HepG2 (cell line): ENCODE data around the gene EIF3A. TPM values are rescaled to one million over a fixed set of nuclear protein-coding genes. Genes with fewer than 3 reads are reported as not detected.

ENCODE experiments used
- ATAC-seq: fragments of 200-7000 bp; cut with Tn5 transposase; 3 replicates; pipeline ENCODE4 v1.9.1; 2020; ENCODE audit warnings: mild to moderate bottlenecking, moderate library complexity
- BruUV-seq: library from RNA; stranded (reverse); fragments of 400-500 nt; replicated peaks from 2 replicates; lab custom pipeline; 2021; lab: Mats Ljungman, UMichigan
- CTCF ChIA-PET: fragments of 300-600 bp; formaldehyde crosslinking; extraction: SDS; loops from one replicate; lab custom pipeline; 2021; ENCODE audit warnings: low total read pairs, inconsistent platforms, low intra/inter-chr PET ratio; lab: Yijun Ruan, JAX
- POLR2A ChIA-PET: fragments of 350-600 bp; sonication (Branson Sonifier 250); formaldehyde crosslinking; loops from one replicate; lab custom pipeline; 2020; ENCODE audit warnings: antibody characterized with exemption, inconsistent platforms; lab: Yijun Ruan, JAX
- DNase-seq: peaks from one replicate; pipeline ENCODE4 v3.0.0-alpha.2; 2015; ENCODE audit warnings: low spot score
- FAIRE-seq: peaks from 3 replicates; lab custom pipeline; 2011; peaks lifted over from hg19 to GRCh38; lab: Jason Lieb, UNC
- H2AFZ ChIP-seq: one replicate; pipeline ENCODE4 v1.6.1; 2011; ENCODE audit warnings: low read length, inconsistent platforms
- H3K27ac ChIP-seq: fragments of 300-600 bp; 3 replicates; pipeline ENCODE4 v1.8.0; 2011; ENCODE audit warnings: mixed run types, mild to moderate bottlenecking, mixed read lengths, low read length, inconsistent platforms; ENCODE audit not compliant: insufficient read depth; ENCODE audit errors: extremely low read length
- H3K27me3 ChIP-seq, 2 experiments: fragments of 200-600 bp in 1 of 2; 2 replicates in 1 of 2; 3 replicates in 1 of 2; pipeline versions ENCODE4 v1.6.0 to v1.8.0; 2011; ENCODE audit warnings: low read length in 2 of 2, mild to moderate bottlenecking in 2 of 2, moderate library complexity in 2 of 2, inconsistent platforms in 1 of 2; ENCODE audit not compliant: insufficient read depth in 2 of 2, control insufficient read depth in 1 of 2
- H3K36me3 ChIP-seq, 2 experiments: fragments of 200-600 bp in 1 of 2; replicated peaks in 1 of 2; 2 replicates in 1 of 2; 3 replicates in 1 of 2; pipeline versions ENCODE4 v1.5.1 to v1.8.0; 2011; ENCODE audit warnings: low read length in 2 of 2, inconsistent platforms in 1 of 2; ENCODE audit not compliant: insufficient read depth in 2 of 2, control insufficient read depth in 1 of 2
- H3K4me1 ChIP-seq: 2 replicates; pipeline ENCODE4 v1.5.1; 2012; ENCODE audit warnings: low read length, inconsistent platforms; ENCODE audit not compliant: insufficient read depth
- H3K4me2 ChIP-seq: 2 replicates; pipeline ENCODE4 v1.6.0; 2011; ENCODE audit warnings: low read depth, low read length, inconsistent platforms
- H3K4me3 ChIP-seq, 3 experiments: fragments of 200-600 bp in 1 of 3; sonication (generic), shearing (Covaris generic) in 1 of 3; replicated peaks in 1 of 3; 2 replicates each; pipeline ENCODE4 v1.5.1; 2011 to 2016; ENCODE audit warnings: low read length in 3 of 3, inconsistent platforms in 2 of 3, low read depth in 2 of 3, mild to moderate bottlenecking in 2 of 3, control low read depth in 1 of 3, mixed read lengths in 1 of 3; ENCODE audit not compliant: insufficient read depth in 1 of 3
- H3K79me2 ChIP-seq: one replicate; pipeline ENCODE4 v1.6.1; 2011; ENCODE audit warnings: low read length, inconsistent platforms; ENCODE audit not compliant: insufficient read depth
- H3K9ac ChIP-seq: 2 replicates; pipeline ENCODE4 v1.6.0; 2011; ENCODE audit warnings: mild to moderate bottlenecking, low read depth, low read length, inconsistent platforms; ENCODE audit not compliant: insufficient read depth
- H3K9me3 ChIP-seq: 2 replicates; pipeline ENCODE4 v1.5.1; 2012; ENCODE audit warnings: mild to moderate bottlenecking, low read length
- H4K20me1 ChIP-seq: 2 replicates; pipeline ENCODE4 v1.6.0; 2011; ENCODE audit warnings: inconsistent platforms, mild to moderate bottlenecking, low read length, moderate library complexity; ENCODE audit not compliant: insufficient read depth
- CCDC6 ChIP-seq: sonication (generic); formaldehyde crosslinking; IDR thresholded peaks from 2 replicates; pipeline ENCODE4 v1.8.1; 2022; ENCODE audit warnings: mild to moderate bottlenecking, missing genetic modification reagents, moderate library complexity
- CHCHD3 ChIP-seq: sonication (generic); formaldehyde crosslinking; IDR thresholded peaks from 2 replicates; pipeline ENCODE4 v1.8.0; 2022; ENCODE audit warnings: mild to moderate bottlenecking, missing genetic modification reagents, moderate library complexity
- HNRNPLL ChIP-seq: fragments of 200-400 bp; formaldehyde crosslinking; IDR thresholded peaks from 2 replicates; pipeline ENCODE4 v1.6.1; 2017; ENCODE audit warnings: mild to moderate bottlenecking, low read depth, low read length; ENCODE audit not compliant: poor library complexity, severe bottlenecking
- JUN ChIP-seq: sonication (generic); formaldehyde crosslinking; IDR thresholded peaks from 2 replicates; pipeline ENCODE4 v1.4.0; 2020; ENCODE audit warnings: mild to moderate bottlenecking, missing genetic modification reagents
- KLF12 ChIP-seq: sonication (generic); formaldehyde crosslinking; IDR thresholded peaks from 2 replicates; pipeline ENCODE4 v1.4.0; 2020; ENCODE audit warnings: missing genetic modification reagents, borderline replicate concordance
- KMT2A ChIP-seq: sonication (generic); formaldehyde crosslinking; IDR thresholded peaks from 2 replicates; pipeline ENCODE4 v1.4.0; 2020; ENCODE audit warnings: missing genetic modification reagents
- KMT2B ChIP-seq: IDR thresholded peaks from 2 replicates; pipeline ENCODE4 v1.6.1; 2016; ENCODE audit warnings: missing genetic modification reagents, missing compliant biosample characterization
- PATZ1 ChIP-seq: sonication (generic); formaldehyde crosslinking; IDR thresholded peaks from 2 replicates; pipeline ENCODE4 v1.4.0; 2020; ENCODE audit warnings: missing genetic modification reagents
- RNF219 ChIP-seq: sonication (generic); formaldehyde crosslinking; IDR thresholded peaks from 2 replicates; pipeline ENCODE4 v1.5.0; 2020; ENCODE audit warnings: mild to moderate bottlenecking, missing genetic modification reagents
- TOPORS ChIP-seq: sonication (generic); formaldehyde crosslinking; IDR thresholded peaks from 2 replicates; pipeline ENCODE4 v1.8.0; 2023; ENCODE audit warnings: mild to moderate bottlenecking, missing genetic modification reagents
- ZNF281 ChIP-seq: sonication (generic); formaldehyde crosslinking; IDR thresholded peaks from 2 replicates; pipeline ENCODE4 v1.4.0; 2020; ENCODE audit warnings: missing genetic modification reagents, borderline replicate concordance
- ZNF547 ChIP-seq: sonication (generic); formaldehyde crosslinking; IDR thresholded peaks from 2 replicates; pipeline ENCODE4 v1.5.1; 2020; ENCODE audit warnings: mild to moderate bottlenecking, missing genetic modification reagents
- ZNF567 ChIP-seq: sonication (generic); formaldehyde crosslinking; IDR thresholded peaks from 2 replicates; pipeline ENCODE4 v1.8.1; 2023; ENCODE audit warnings: mild to moderate bottlenecking, missing genetic modification reagents, borderline replicate concordance
- ZNF605 ChIP-seq: sonication (generic); formaldehyde crosslinking; IDR thresholded peaks from 2 replicates; pipeline ENCODE4 v1.8.0; 2022; ENCODE audit warnings: mild to moderate bottlenecking, missing genetic modification reagents
- ZNF629 ChIP-seq: sonication (generic); formaldehyde crosslinking; conservative IDR thresholded peaks from 2 replicates; pipeline ENCODE4 v1.5.0; 2020; ENCODE audit warnings: missing genetic modification reagents
- ZUFSP ChIP-seq: sonication (generic); formaldehyde crosslinking; IDR thresholded peaks from 2 replicates; pipeline ENCODE4 v1.9.0; 2021; ENCODE audit warnings: missing genetic modification reagents, mild to moderate bottlenecking, borderline replicate concordance
- WGBS: methylation state at CpG from one replicate; pipeline ENCODE4 v1.1.6; 2017; ENCODE audit warnings: low lambda C conversion rate; 5-methylcytosine and 5-hydroxymethylcytosine counted together
- in situ Hi-C: cut with HindIII; loops from 2 replicates; pipeline ENCODE4 v1.10.0; 2017; ENCODE audit warnings: low pct_unique_long_range_greater_than_20kb; ENCODE audit not compliant: extremely low pct_ligation_motif_present
- intact Hi-C: fragments of 100-400 bp; cut with micrococcal nuclease; formaldehyde crosslinking; loops from one replicate; pipeline ENCODE4 v1.10.0; 2022; ENCODE audit not compliant: unreplicated experiment
- polyA plus RNA-seq, 8 experiments: library from polyadenylated mRNA; depleted of rRNA in 3 of 8; stranded (reverse) in 7 of 8; unstranded in 1 of 8; fragments of >200 nt; fragmentation: Illumina TruSeq in 4 of 8; extraction: Trizol in 4 of 8; gene quantifications; 2 replicates each; pipeline versions ENCODE4 v1.2.1 to v1.2.3, GENCODE V29; 2011 to 2016; ENCODE audit warnings: low read depth in 4 of 8, missing spikeins in 1 of 8, mixed read lengths in 1 of 8; ENCODE audit not compliant: insufficient read depth in 1 of 8
- total RNA-seq, 5 experiments: library from RNA; depleted of rRNA; stranded (reverse); fragments of >200 nt; fragmentation: Illumina TruSeq; extraction: Trizol; gene quantifications; 2 replicates each; pipeline ENCODE4 v1.2.3, GENCODE V29; 2016; ENCODE audit warnings: low read depth in 1 of 5

The EIF3A gene
- total and polyA plus RNA-seq, 2 of the 13 experiments (the other 11 are each of a cell fraction or from before 2014, with no cell fraction given): 25.6 to 117 TPM

GRCh38 chr10:119104654-119105015 is 24.0 kb upstream of the EIF3A start:
- Histone ChIP-seq H3K27me3 (no peaks in the 10 kb centered on the region), H3K4me1 (peaks cover 56% of the 10 kb centered on the region), H3K79me2 (peaks cover 16% of the 10 kb centered on the region), H4K20me1 (no peaks in the 10 kb centered on the region), H3K4me2 (peak overlapping the region; percentile 89), H2AFZ (no peak overlapping the region), H3K27ac (peak overlapping the region; percentile 62), H3K9me3 (no peaks in the 10 kb centered on the region), H3K36me3 (no peaks in the 10 kb centered on the region; a peak in 1 of 5 replicates), H3K4me3 (peak overlapping the region; percentile 70 to 92 (median 83)), H3K9ac (peak overlapping the region; percentile 80)
- intact Hi-C loops (no loop called here), in situ Hi-C loops (no loop called here)
- CTCF ChIA-PET: no interaction called here
- DNase-seq: no peak
- POLR2A ChIA-PET: interaction anchor here (1.3 to 4.1 kb wide), 6 partner anchors 10 to 103 kb away, joined by 3 to 106 read pairs (median 20); partner anchors contain the start of genes EIF3A and GRK5
- no peak for FAIRE-seq
- no TSS peak for BruUV-seq
- no peak for ATAC-seq
- WGBS: 0% methylated on average over 7 of the region's 22 CpGs
- TF ChIP-seq ZUFSP (CRISPR knock-in tag): no peak
- TF ChIP-seq ZNF567 (CRISPR knock-in tag): 0 out of 2 replicates have a peak, but pooled peaks have one; percentile 22
- no peak for TF ChIP-seq TOPORS (CRISPR knock-in tag)
- TF ChIP-seq KMT2A (CRISPR knock-in tag): no peak
- 0 out of 2 replicates have a peak, but pooled peaks have one; percentile 9 for TF ChIP-seq ZNF605 (CRISPR knock-in tag)
- 0 out of 2 replicates have a peak, but pooled peaks have one; percentile 31 for TF ChIP-seq KLF12 (CRISPR knock-in tag)
- TF ChIP-seq CHCHD3: 0 out of 2 replicates have a peak, but pooled peaks have one; percentile 38
- peak; percentile 22 for TF ChIP-seq HNRNPLL
- TF ChIP-seq CCDC6: 0 out of 2 replicates have a peak, but pooled peaks have one; percentile 2
- no peak for TF ChIP-seq KMT2B
- TF ChIP-seq ZNF629 (CRISPR knock-in tag): peak; percentile 95
- TF ChIP-seq RNF219: no peak
- 0 out of 2 replicates have a peak, but pooled peaks have one; percentile 50 for TF ChIP-seq ZNF547 (CRISPR knock-in tag)
- TF ChIP-seq PATZ1 (CRISPR knock-in tag): peak; percentile 40; the same call in 1 of the 2 replicates
- no peak for TF ChIP-seq JUN
- TF ChIP-seq ZNF281 (CRISPR knock-in tag): peak; percentile 49; the same call in 1 of the 2 replicates
